Keratinocyte (primary cell): ENCODE results near the gene ABCA3. TPM values are rescaled to one million over a fixed set of nuclear protein-coding genes. Genes with fewer than 3 reads are reported as not detected.

Experiments
- DNase-seq: peaks from one replicate; pipeline ENCODE4 v3.0.0-alpha.2; 2011; ENCODE audit warnings: low read depth, missing footprints, low spot score
- FAIRE-seq: peaks from 2 replicates; lab custom pipeline; 2011; peaks lifted over from hg19 to GRCh38; lab: Jason Lieb, UNC
- H2AFZ ChIP-seq: 2 replicates; pipeline ENCODE4 v1.6.0; 2012; ENCODE audit warnings: low read length, control low read depth, inconsistent platforms; ENCODE audit not compliant: control insufficient read depth
- H3K27ac ChIP-seq: 2 replicates; pipeline ENCODE4 v1.5.1; 2011; ENCODE audit warnings: low read length; ENCODE audit not compliant: control insufficient read depth, insufficient read depth
- H3K27me3 ChIP-seq: 3 replicates; pipeline ENCODE4 v1.6.0; 2011; ENCODE audit warnings: low read length; ENCODE audit not compliant: control insufficient read depth, insufficient read depth; ENCODE audit errors: extremely low read depth
- H3K36me3 ChIP-seq, 2 experiments: 2 replicates in 1 of 2; 3 replicates in 1 of 2; pipeline ENCODE4 v1.5.1; 2011; ENCODE audit warnings: low read length in 2 of 2, mild to moderate bottlenecking in 1 of 2; ENCODE audit not compliant: control insufficient read depth in 2 of 2, insufficient read depth in 2 of 2; ENCODE audit errors: extremely low read depth in 1 of 2
- H3K4me1 ChIP-seq: 3 replicates; pipeline ENCODE4 v1.5.1; 2011; ENCODE audit warnings: low read length; ENCODE audit not compliant: control insufficient read depth, insufficient read depth; ENCODE audit errors: extremely low read depth
- H3K4me2 ChIP-seq: 3 replicates; pipeline ENCODE4 v1.6.0; 2011; ENCODE audit warnings: low read depth, low read length; ENCODE audit not compliant: control insufficient read depth, insufficient read depth; ENCODE audit errors: extremely low read depth
- H3K4me3 ChIP-seq, 3 experiments: fragments of 200-600 bp in 1 of 3; sonication (generic) in 1 of 3; 2 replicates in 2 of 3; 3 replicates in 1 of 3; pipeline ENCODE4 v1.5.1; 2011 to 2016; ENCODE audit warnings: low read length in 3 of 3, mild to moderate bottlenecking in 3 of 3, control low read depth in 2 of 3, inconsistent platforms in 1 of 3, low read depth in 1 of 3, mixed read lengths in 1 of 3, mixed run types in 1 of 3, moderate library complexity in 1 of 3; ENCODE audit not compliant: control insufficient read depth in 2 of 3, insufficient read depth in 2 of 3; ENCODE audit errors: extremely low read depth in 1 of 3
- H3K79me2 ChIP-seq: 2 replicates; pipeline ENCODE4 v1.6.0; 2012; ENCODE audit warnings: low read length; ENCODE audit not compliant: control insufficient read depth, insufficient read depth
- H3K9ac ChIP-seq: 3 replicates; pipeline ENCODE4 v1.6.0; 2011; ENCODE audit warnings: low read length; ENCODE audit not compliant: control insufficient read depth, insufficient read depth; ENCODE audit errors: extremely low read depth
- H3K9me1 ChIP-seq: 3 replicates; pipeline ENCODE4 v1.6.0; 2011; ENCODE audit warnings: low read length; ENCODE audit not compliant: control insufficient read depth, insufficient read depth; ENCODE audit errors: extremely low read depth
- H3K9me3 ChIP-seq: 2 replicates; pipeline ENCODE4 v1.5.1; 2012; ENCODE audit warnings: low read depth, low read length; ENCODE audit not compliant: control insufficient read depth
- H4K20me1 ChIP-seq: 3 replicates; pipeline ENCODE4 v1.6.0; 2011; ENCODE audit warnings: low read length; ENCODE audit not compliant: control insufficient read depth, insufficient read depth; ENCODE audit errors: extremely low read depth
- EZH2 ChIP-seq: IDR thresholded peaks from one replicate; pipeline ENCODE4 v1.6.1; 2012; ENCODE audit warnings: inconsistent platforms, mild to moderate bottlenecking, low read length, moderate library complexity
- dilution Hi-C: fragments of 300-500 bp; cut with MboI; formaldehyde crosslinking; loops from one replicate; pipeline ENCODE4 v1.7.0; 2020; ENCODE audit warnings: low sequenced_read_pairs; ENCODE audit not compliant: extremely low pct_ligation_motif_present
- polyA plus RNA-seq, 5 experiments: library from polyadenylated mRNA; depleted of rRNA in 3 of 5; stranded (reverse) in 3 of 5; stranded (forward) in 1 of 5; unstranded in 1 of 5; fragments of >200 nt; gene quantifications; 1 replicate in 1 of 5; 2 replicates in 3 of 5; 3 replicates in 1 of 5; pipeline versions ENCODE4 v1.2.1 to v1.2.3, GENCODE V29; 2011 to 2012; ENCODE audit warnings: missing spikeins in 2 of 5, low read depth in 1 of 5, low replicate concordance in 1 of 5
- TF ChIP-seq, protein P1 (sequence below), 3 experiments: IDR thresholded peaks in 1 of 3; conservative IDR thresholded peaks in 1 of 3; optimal IDR thresholded peaks in 1 of 3; 2 replicates in 2 of 3; 3 replicates in 1 of 3; pipeline versions ENCODE3 to v1.5.1; 2011; ENCODE audit warnings: low read length in 3 of 3, mild to moderate bottlenecking in 3 of 3, moderate library complexity in 2 of 3, control low read depth in 1 of 3, inconsistent platforms in 1 of 3; ENCODE audit not compliant: insufficient read depth in 2 of 3; ENCODE audit errors: extremely low read depth in 1 of 3

The ABCA3 gene
- polyA plus RNA-seq, 1 donor (not counting 4 experiments of a cell fraction or from before 2014, with no cell fraction given), result 0.08 TPM

DNA sequence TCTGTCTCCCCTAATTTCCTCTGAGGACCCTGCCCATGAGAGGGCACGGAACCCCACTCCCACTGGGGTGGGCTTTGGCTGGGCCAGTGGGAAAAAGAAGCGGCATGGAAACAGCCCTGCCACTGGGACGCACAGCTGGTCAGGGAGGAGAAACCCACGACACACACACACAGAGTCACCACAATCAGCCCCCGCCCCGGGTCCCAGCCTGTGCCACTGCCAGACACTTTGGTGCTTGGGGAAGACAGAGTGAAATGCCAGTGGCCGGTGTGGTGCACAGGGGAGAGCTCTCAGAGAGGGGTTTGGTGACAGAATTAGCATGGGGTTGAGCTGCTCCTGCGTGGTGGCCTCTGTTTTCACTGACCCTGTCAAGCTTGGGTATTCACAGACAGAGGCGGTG, 41.9 kb downstream of the ABCA3 start:
- H4K20me1 ChIP-seq, result no peaks in the 10 kb centered on the region
- DNase-seq (no peak), FAIRE-seq (no peak)
- H3K4me2 ChIP-seq, result no peak overlapping the region
- H3K79me2 ChIP-seq, result no peaks in the 10 kb centered on the region
- dilution Hi-C loops, result no loop called here
- no peaks in the 10 kb centered on the region for H3K9me1 ChIP-seq
- no peak overlapping the region for H3K27ac ChIP-seq
- no peak overlapping the region for H3K9ac ChIP-seq
- no peaks in the 10 kb centered on the region for H3K9me3 ChIP-seq
- H3K36me3 ChIP-seq, result no peaks in the 10 kb centered on the region
- H2AFZ ChIP-seq, result no peak overlapping the region
- peaks cover 4% of the 10 kb centered on the region for H3K27me3 ChIP-seq
- H3K4me3 ChIP-seq, result no peak overlapping the region
- no peaks in the 10 kb centered on the region for H3K4me1 ChIP-seq
- TF ChIP-seq, protein P1, sequence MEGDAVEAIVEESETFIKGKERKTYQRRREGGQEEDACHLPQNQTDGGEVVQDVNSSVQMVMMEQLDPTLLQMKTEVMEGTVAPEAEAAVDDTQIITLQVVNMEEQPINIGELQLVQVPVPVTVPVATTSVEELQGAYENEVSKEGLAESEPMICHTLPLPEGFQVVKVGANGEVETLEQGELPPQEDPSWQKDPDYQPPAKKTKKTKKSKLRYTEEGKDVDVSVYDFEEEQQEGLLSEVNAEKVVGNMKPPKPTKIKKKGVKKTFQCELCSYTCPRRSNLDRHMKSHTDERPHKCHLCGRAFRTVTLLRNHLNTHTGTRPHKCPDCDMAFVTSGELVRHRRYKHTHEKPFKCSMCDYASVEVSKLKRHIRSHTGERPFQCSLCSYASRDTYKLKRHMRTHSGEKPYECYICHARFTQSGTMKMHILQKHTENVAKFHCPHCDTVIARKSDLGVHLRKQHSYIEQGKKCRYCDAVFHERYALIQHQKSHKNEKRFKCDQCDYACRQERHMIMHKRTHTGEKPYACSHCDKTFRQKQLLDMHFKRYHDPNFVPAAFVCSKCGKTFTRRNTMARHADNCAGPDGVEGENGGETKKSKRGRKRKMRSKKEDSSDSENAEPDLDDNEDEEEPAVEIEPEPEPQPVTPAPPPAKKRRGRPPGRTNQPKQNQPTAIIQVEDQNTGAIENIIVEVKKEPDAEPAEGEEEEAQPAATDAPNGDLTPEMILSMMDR (optimal IDR thresholded peaks at IDR 0.05 in 1 of 3, IDR thresholded peaks at IDR 0.05 in 1 of 3, conservative IDR thresholded peaks at IDR 0.05 in 1 of 3; ENCODE audit: extremely low read depth in 1 of 3, insufficient read depth in 2 of 3, low read length in 3 of 3), result no peak
- TF ChIP-seq EZH2, result no peak

DNA sequence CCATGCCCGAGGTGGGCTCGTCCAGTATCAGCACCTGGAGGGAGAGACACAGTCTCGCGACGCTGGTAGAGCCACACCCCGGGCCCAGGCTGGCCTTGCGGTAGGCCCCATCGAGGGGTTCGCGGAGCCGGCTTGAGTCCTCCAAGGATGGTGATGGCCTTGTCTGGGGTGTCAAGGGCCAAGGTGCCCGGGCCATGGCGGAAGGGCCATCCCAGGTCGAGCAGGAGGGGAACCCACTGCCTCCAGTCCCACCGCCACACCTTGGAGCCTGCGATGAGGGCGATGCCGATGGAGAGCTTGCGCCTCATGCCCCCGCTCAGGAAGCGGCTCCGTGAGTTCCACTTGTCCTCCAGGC, 43.0 kb downstream of the ABCA3 start:
- Histone ChIP-seq H3K4me2 (no peak overlapping the region), H3K9me1 (no peaks in the 10 kb centered on the region), H3K9me3 (no peaks in the 10 kb centered on the region), H3K36me3 (no peaks in the 10 kb centered on the region), H3K27me3 (peaks cover 4% of the 10 kb centered on the region), H3K4me3 (no peak overlapping the region), H3K4me1 (no peaks in the 10 kb centered on the region), H2AFZ (no peak overlapping the region), H3K79me2 (no peaks in the 10 kb centered on the region), H3K9ac (no peak overlapping the region), H4K20me1 (no peaks in the 10 kb centered on the region), H3K27ac (no peak overlapping the region)
- TF ChIP-seq EZH2, result no peak
- TF ChIP-seq, protein P1 (optimal IDR thresholded peaks at IDR 0.05 in 1 of 3, IDR thresholded peaks at IDR 0.05 in 1 of 3, conservative IDR thresholded peaks at IDR 0.05 in 1 of 3; ENCODE audit: extremely low read depth in 1 of 3, insufficient read depth in 2 of 3, low read length in 3 of 3), result no peak
- no peak for DNase-seq
- dilution Hi-C loops, result no loop called here
- no peak for FAIRE-seq
